GM19025 (cell line): ENCODE measurements around the gene NRG2.

ENCODE experiments used
- ATAC-seq: cut with Tn5 transposase; IDR thresholded peaks from one replicate; pipeline ENCODE4 v1.9.1; 2021; ENCODE audit warnings: mild to moderate bottlenecking, low read depth, moderate library complexity; ENCODE audit not compliant: unreplicated experiment

NRG2 gene

GRCh38 chr5:139886213-139886612 lies 156.9 kb downstream of the NRG2 start:
- no peak for ATAC-seq

GRCh38 chr5:139885857-139886208 lies 157.3 kb downstream of the NRG2 start:
- ATAC-seq, result no peak

- ATAC-seq, result no peak
Observed at GRCh38 chr5:139885172-139885856, 157.8 kb downstream of the NRG2 start.

GRCh38 chr5:139884734-139885133 lies 158.4 kb downstream of the NRG2 start:
- no peak for ATAC-seq

- no peak for ATAC-seq
Observed at GRCh38 chr5:139884144-139884543, 159.0 kb downstream of the NRG2 start.

GRCh38 chr5:139882961-139883539 lies 160.0 kb downstream of the NRG2 start:
- ATAC-seq, result no peak

- no peak for ATAC-seq
Observed at GRCh38 chr5:139882316-139882715, 160.8 kb downstream of the NRG2 start.

- no peak for ATAC-seq
Observed at GRCh38 chr5:139881143-139881733, 161.9 kb downstream of the NRG2 start.

GRCh38 chr5:139880416-139881142 lies 162.5 kb downstream of the NRG2 start:
- no peak for ATAC-seq

GRCh38 chr5:139878093-139878492 lies 165.0 kb downstream of the NRG2 start:
- ATAC-seq, result no peak

GRCh38 chr5:139877129-139877597 lies 165.9 kb downstream of the NRG2 start:
- no peak for ATAC-seq

GRCh38 chr5:139875957-139876356 lies 167.1 kb downstream of the NRG2 start:
- ATAC-seq, result no peak

GRCh38 chr5:139872851-139873794 lies 170.0 kb downstream of the NRG2 start:
- no peak for ATAC-seq

GRCh38 chr5:139872052-139872766 lies 170.9 kb downstream of the NRG2 start:
- no peak for ATAC-seq

GRCh38 chr5:139871614-139872013 lies 171.5 kb downstream of the NRG2 start:
- ATAC-seq, result no peak

- ATAC-seq, result no peak
Observed at GRCh38 chr5:139870677-139871076, 172.4 kb downstream of the NRG2 start.

GRCh38 chr5:139869042-139869790 lies 173.9 kb downstream of the NRG2 start:
- no peak for ATAC-seq

- no peak for ATAC-seq
Observed at GRCh38 chr5:139867581-139867980, 175.5 kb downstream of the NRG2 start.

- no peak for ATAC-seq
Observed at GRCh38 chr5:139867109-139867508, 176.0 kb downstream of the NRG2 start.
